ENCODE results near the gene ARHGAP10.

Gene ARHGAP10

GRCh38 chr4:147732518-147733235, 789 bp downstream of the ARHGAP10 start:
- DNase-seq (ENCODE audit: low read depth in 2 of 2) = no peak

- DNase-seq (ENCODE audit: low read depth in 2 of 2) = no peak
Measured at GRCh38 chr4:147733716-147734344, 1.9 kb downstream of the ARHGAP10 start.

GRCh38 chr4:147734496-147734895, 2.6 kb downstream of the ARHGAP10 start:
- no peak for DNase-seq (ENCODE audit: low read depth in 2 of 2)

- DNase-seq (ENCODE audit: low read depth in 2 of 2) = no peak
Measured at GRCh38 chr4:147735413-147736301, 3.8 kb downstream of the ARHGAP10 start.

GRCh38 chr4:147736458-147736857, 4.6 kb downstream of the ARHGAP10 start:
- no peak for DNase-seq (ENCODE audit: low read depth in 2 of 2)

- no peak for DNase-seq (ENCODE audit: low read depth in 2 of 2)
Measured at GRCh38 chr4:147737623-147738022, 5.7 kb downstream of the ARHGAP10 start.

GRCh38 chr4:147739239-147739823, 7.4 kb downstream of the ARHGAP10 start:
- DNase-seq (ENCODE audit: low read depth in 2 of 2) = no peak

- DNase-seq (ENCODE audit: low read depth in 2 of 2) = no peak
Measured at GRCh38 chr4:147740176-147740575, 8.3 kb downstream of the ARHGAP10 start.

GRCh38 chr4:147741190-147741788, 9.4 kb downstream of the ARHGAP10 start:
- no peak for DNase-seq (ENCODE audit: low read depth in 2 of 2)

GRCh38 chr4:147747787-147748454, 16.0 kb downstream of the ARHGAP10 start:
- DNase-seq (ENCODE audit: low read depth in 2 of 2) = no peak

GRCh38 chr4:147749811-147750321, 18.0 kb downstream of the ARHGAP10 start:
- no peak for DNase-seq (ENCODE audit: low read depth in 2 of 2)

GRCh38 chr4:147753047-147753446, 21.2 kb downstream of the ARHGAP10 start:
- no peak for DNase-seq (ENCODE audit: low read depth in 2 of 2)

- DNase-seq (ENCODE audit: low read depth in 2 of 2) = no peak
Measured at GRCh38 chr4:147754037-147754445, 22.2 kb downstream of the ARHGAP10 start.

- no peak for DNase-seq (ENCODE audit: low read depth in 2 of 2)
Measured at GRCh38 chr4:147755561-147756295, 23.8 kb downstream of the ARHGAP10 start.

- DNase-seq (ENCODE audit: low read depth in 2 of 2) = no peak
Measured at GRCh38 chr4:147756417-147756816, 24.5 kb downstream of the ARHGAP10 start.

GRCh38 chr4:147760176-147760575, 28.3 kb downstream of the ARHGAP10 start:
- DNase-seq (ENCODE audit: low read depth in 2 of 2) = no peak

- DNase-seq (ENCODE audit: low read depth in 2 of 2) = no peak
Measured at GRCh38 chr4:147760695-147761094, 28.8 kb downstream of the ARHGAP10 start.

- no peak for DNase-seq (ENCODE audit: low read depth in 2 of 2)
Measured at GRCh38 chr4:147761218-147761883, 29.5 kb downstream of the ARHGAP10 start.

GRCh38 chr4:147764337-147764736, 32.4 kb downstream of the ARHGAP10 start:
- no peak for DNase-seq (ENCODE audit: low read depth in 2 of 2)

- no peak for DNase-seq (ENCODE audit: low read depth in 2 of 2)
Measured at GRCh38 chr4:147765121-147765529, 33.2 kb downstream of the ARHGAP10 start.
